WTC11 (cell line): ENCODE results near the gene AKAP7. TPM values are rescaled to one million over a fixed set of nuclear protein-coding genes. Genes with fewer than 3 reads are reported as not detected.
A peak's percentile ranks its signal among the peaks of the same experiment; 100 is the strongest.

Experiments used
- ATAC-seq: fragments of 200-7000 bp; cut with Tn5 transposase; 2 replicates; pipeline ENCODE4 v1.10.0; 2021; ENCODE audit warnings: mild to moderate bottlenecking, moderate library complexity
- CTCF ChIA-PET: fragments of 300-600 bp; sonication (Branson Sonifier 250); formaldehyde crosslinking; loops from one replicate; lab custom pipeline; 2021; ENCODE audit warnings: antibody characterized with exemption; lab: Charles Lee
- POLR2A ChIA-PET: fragments of 350-600 bp; sonication (Branson Sonifier 250); formaldehyde crosslinking; loops from one replicate; lab custom pipeline; 2021; ENCODE audit warnings: antibody characterized with exemption; lab: Charles Lee
- DNase-seq: peaks from one replicate; pipeline ENCODE4 v3.0.0; 2021; ENCODE audit warnings: low spot score
- H3K27ac Mint-ChIP-seq: 2 replicates; pipeline ENCODE4 v1.8.0; 2021; ENCODE audit warnings: mixed read lengths
- H3K27me3 Mint-ChIP-seq: 2 replicates; pipeline ENCODE4 v1.8.0; 2021; ENCODE audit warnings: low read depth, mild to moderate bottlenecking, moderate library complexity, mixed read lengths
- H3K36me3 Mint-ChIP-seq: 2 replicates; pipeline ENCODE4 v1.8.0; 2021; ENCODE audit warnings: mixed read lengths
- H3K4me1 Mint-ChIP-seq: 2 replicates; pipeline ENCODE4 v1.8.0; 2022; ENCODE audit warnings: mixed read lengths
- H3K4me3 Mint-ChIP-seq: 2 replicates; pipeline ENCODE4 v1.8.0; 2021; ENCODE audit warnings: mild to moderate bottlenecking, moderate library complexity, mixed read lengths
- H3K9me3 Mint-ChIP-seq: 2 replicates; pipeline ENCODE4 v1.8.0; 2021; ENCODE audit warnings: mixed read lengths
- ATF1 ChIP-seq: sonication (generic); formaldehyde crosslinking; IDR thresholded peaks from 2 replicates; pipeline ENCODE4 v1.8.1; 2023; ENCODE audit warnings: mild to moderate bottlenecking, moderate library complexity, missing genetic modification reagents
- ETV6 ChIP-seq: sonication (generic); formaldehyde crosslinking; IDR thresholded peaks from 2 replicates; pipeline ENCODE4 v1.8.1; 2022; ENCODE audit warnings: mild to moderate bottlenecking, missing genetic modification reagents
- FOXJ3 ChIP-seq: sonication (generic); formaldehyde crosslinking; IDR thresholded peaks from 2 replicates; pipeline ENCODE4 v1.9.0; 2021; ENCODE audit warnings: missing genetic modification reagents, mild to moderate bottlenecking, borderline replicate concordance
- FOXP1 ChIP-seq: sonication (generic); formaldehyde crosslinking; IDR thresholded peaks from 2 replicates; pipeline ENCODE4 v1.8.0; 2022; ENCODE audit warnings: missing genetic modification reagents, mild to moderate bottlenecking, moderate library complexity, borderline replicate concordance
- NR1H2 ChIP-seq: sonication (generic); formaldehyde crosslinking; IDR thresholded peaks from 2 replicates; pipeline ENCODE4 v1.9.0; 2021; ENCODE audit warnings: mild to moderate bottlenecking, moderate library complexity, missing genetic modification reagents
- PRRX2 ChIP-seq: fragments of 250-450 bp; sonication (Bioruptor Pico); IDR thresholded peaks from 2 replicates; pipeline ENCODE4 v1.8.0; 2021; ENCODE audit warnings: mild to moderate bottlenecking
- RELA ChIP-seq: sonication (generic); formaldehyde crosslinking; IDR thresholded peaks from 2 replicates; pipeline ENCODE4 v1.8.1; 2022; ENCODE audit warnings: missing genetic modification reagents, mild to moderate bottlenecking, borderline replicate concordance
- ZNF263 ChIP-seq: sonication (generic); formaldehyde crosslinking; IDR thresholded peaks from 2 replicates; pipeline ENCODE4 v1.8.1; 2022; ENCODE audit warnings: low read depth, mild to moderate bottlenecking, moderate library complexity, missing genetic modification reagents
- total RNA-seq: library from RNA; stranded (reverse); gene quantifications from 3 replicates; pipeline ENCODE4 v1.2.3, GENCODE V29; 2021
- TF ChIP-seq, protein P1 (sequence below): sonication (generic); formaldehyde crosslinking; IDR thresholded peaks from 2 replicates; pipeline ENCODE4 v1.8.1; 2023; ENCODE audit warnings: mild to moderate bottlenecking, missing genetic modification reagents
- TF ChIP-seq, protein P2 (sequence below): sonication (generic); formaldehyde crosslinking; IDR thresholded peaks from 2 replicates; pipeline ENCODE4 v1.8.0; 2023; ENCODE audit warnings: missing genetic modification reagents
- TF ChIP-seq, protein P3 (sequence below): sonication (generic); formaldehyde crosslinking; IDR thresholded peaks from 2 replicates; pipeline ENCODE4 v1.8.0; 2023; ENCODE audit warnings: missing genetic modification reagents, mild to moderate bottlenecking, borderline replicate concordance
- TF ChIP-seq, protein P4 (sequence below): sonication (generic); formaldehyde crosslinking; IDR thresholded peaks from 2 replicates; pipeline ENCODE4 v1.8.1; 2022; ENCODE audit warnings: low read depth, mild to moderate bottlenecking, moderate library complexity, missing genetic modification reagents, borderline replicate concordance
- TF ChIP-seq, protein P5 (sequence below): sonication (generic); formaldehyde crosslinking; IDR thresholded peaks from 2 replicates; pipeline ENCODE4 v1.8.1; 2023; ENCODE audit warnings: mild to moderate bottlenecking, missing genetic modification reagents, moderate library complexity

AKAP7 gene
- total RNA-seq, 1 experiment from 2014 or later: 10.9 TPM

DNA sequence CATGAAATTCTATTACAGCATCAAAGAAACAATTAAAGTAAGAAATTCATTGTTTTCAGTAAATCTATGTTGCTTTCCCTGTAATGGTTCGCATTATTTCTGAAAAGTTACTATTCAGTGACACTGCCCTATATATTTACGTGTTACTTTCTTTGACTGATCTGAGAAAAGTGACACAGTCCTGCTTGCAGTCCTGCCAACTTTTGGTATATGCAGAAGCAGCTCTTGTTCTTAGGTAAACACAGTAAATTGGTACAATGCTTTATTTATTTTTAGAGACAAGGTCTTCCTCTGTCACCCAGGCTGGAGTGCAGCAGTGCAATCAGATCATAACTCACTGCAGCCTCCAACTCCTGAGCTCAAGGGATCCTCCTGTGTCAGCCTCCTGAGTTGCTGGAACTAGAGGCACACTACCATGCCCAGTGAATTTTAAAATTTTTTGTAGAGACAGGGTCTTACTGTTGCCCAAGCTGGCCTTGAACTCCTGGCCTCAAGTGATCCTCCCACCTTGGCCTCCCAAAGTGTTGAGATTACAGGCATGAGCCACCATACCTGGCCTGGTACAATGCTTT lies 151.3 kb downstream of the AKAP7 start:
- ChIA-PET CTCF (no interaction called here), POLR2A (no interaction called here)
- Mint-ChIP-seq H3K9me3 (no peaks in the 10 kb centered on the region), H3K36me3 (no peaks in the 10 kb centered on the region; the same call in 1 of the 2 replicates), H3K27me3 (no peaks in the 10 kb centered on the region), H3K4me1 (peaks cover 55% of the 10 kb centered on the region), H3K4me3 (no peak overlapping the region), H3K27ac (no peak overlapping the region; the same call in 1 of the 2 replicates)
- DNase-seq (no peak), ATAC-seq (no peak)
- no peak for TF ChIP-seq ZNF263
- TF ChIP-seq, protein P1, sequence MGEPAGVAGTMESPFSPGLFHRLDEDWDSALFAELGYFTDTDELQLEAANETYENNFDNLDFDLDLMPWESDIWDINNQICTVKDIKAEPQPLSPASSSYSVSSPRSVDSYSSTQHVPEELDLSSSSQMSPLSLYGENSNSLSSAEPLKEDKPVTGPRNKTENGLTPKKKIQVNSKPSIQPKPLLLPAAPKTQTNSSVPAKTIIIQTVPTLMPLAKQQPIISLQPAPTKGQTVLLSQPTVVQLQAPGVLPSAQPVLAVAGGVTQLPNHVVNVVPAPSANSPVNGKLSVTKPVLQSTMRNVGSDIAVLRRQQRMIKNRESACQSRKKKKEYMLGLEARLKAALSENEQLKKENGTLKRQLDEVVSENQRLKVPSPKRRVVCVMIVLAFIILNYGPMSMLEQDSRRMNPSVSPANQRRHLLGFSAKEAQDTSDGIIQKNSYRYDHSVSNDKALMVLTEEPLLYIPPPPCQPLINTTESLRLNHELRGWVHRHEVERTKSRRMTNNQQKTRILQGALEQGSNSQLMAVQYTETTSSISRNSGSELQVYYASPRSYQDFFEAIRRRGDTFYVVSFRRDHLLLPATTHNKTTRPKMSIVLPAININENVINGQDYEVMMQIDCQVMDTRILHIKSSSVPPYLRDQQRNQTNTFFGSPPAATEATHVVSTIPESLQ (CRISPR knock-in tag): no peak
- no peak for TF ChIP-seq RELA (CRISPR knock-in tag)
- no peak for TF ChIP-seq PRRX2 (CRISPR knock-in tag)
- no peak for TF ChIP-seq ETV6 (CRISPR knock-in tag)

DNA sequence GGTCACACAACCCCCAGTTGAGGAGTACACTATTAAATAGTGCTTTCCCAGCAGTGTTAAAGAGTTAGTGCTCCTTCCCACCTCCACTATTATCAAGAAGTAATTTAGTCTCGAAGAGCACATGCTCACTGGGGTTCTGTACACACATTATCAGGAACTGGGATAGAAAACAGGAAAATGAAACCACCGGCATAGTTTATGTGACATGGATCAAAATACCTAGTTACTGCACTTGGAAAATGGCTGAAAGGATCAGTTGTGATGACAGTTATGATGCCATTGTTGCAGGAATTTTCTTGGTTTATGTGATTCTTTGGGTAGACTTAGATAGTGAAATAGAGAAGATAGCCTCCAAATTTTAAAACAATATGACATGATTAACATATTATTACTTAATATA lies 152.9 kb downstream of the AKAP7 start:
- ATAC-seq: no peak
- H3K9me3 Mint-ChIP-seq: no peaks in the 10 kb centered on the region
- H3K36me3 Mint-ChIP-seq: no peaks in the 10 kb centered on the region; the same call in 1 of the 2 replicates
- CTCF ChIA-PET: no interaction called here
- DNase-seq: no peak
- H3K4me1 Mint-ChIP-seq: peaks cover 56% of the 10 kb centered on the region
- POLR2A ChIA-PET: no interaction called here
- H3K4me3 Mint-ChIP-seq: no peak overlapping the region
- H3K27me3 Mint-ChIP-seq: no peaks in the 10 kb centered on the region
- TF ChIP-seq, protein P2, sequence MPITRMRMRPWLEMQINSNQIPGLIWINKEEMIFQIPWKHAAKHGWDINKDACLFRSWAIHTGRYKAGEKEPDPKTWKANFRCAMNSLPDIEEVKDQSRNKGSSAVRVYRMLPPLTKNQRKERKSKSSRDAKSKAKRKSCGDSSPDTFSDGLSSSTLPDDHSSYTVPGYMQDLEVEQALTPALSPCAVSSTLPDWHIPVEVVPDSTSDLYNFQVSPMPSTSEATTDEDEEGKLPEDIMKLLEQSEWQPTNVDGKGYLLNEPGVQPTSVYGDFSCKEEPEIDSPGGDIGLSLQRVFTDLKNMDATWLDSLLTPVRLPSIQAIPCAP (CRISPR knock-in tag): no peak
- no peak for TF ChIP-seq ATF1 (CRISPR knock-in tag)
- TF ChIP-seq FOXJ3 (CRISPR knock-in tag): no peak
- TF ChIP-seq, protein P3, sequence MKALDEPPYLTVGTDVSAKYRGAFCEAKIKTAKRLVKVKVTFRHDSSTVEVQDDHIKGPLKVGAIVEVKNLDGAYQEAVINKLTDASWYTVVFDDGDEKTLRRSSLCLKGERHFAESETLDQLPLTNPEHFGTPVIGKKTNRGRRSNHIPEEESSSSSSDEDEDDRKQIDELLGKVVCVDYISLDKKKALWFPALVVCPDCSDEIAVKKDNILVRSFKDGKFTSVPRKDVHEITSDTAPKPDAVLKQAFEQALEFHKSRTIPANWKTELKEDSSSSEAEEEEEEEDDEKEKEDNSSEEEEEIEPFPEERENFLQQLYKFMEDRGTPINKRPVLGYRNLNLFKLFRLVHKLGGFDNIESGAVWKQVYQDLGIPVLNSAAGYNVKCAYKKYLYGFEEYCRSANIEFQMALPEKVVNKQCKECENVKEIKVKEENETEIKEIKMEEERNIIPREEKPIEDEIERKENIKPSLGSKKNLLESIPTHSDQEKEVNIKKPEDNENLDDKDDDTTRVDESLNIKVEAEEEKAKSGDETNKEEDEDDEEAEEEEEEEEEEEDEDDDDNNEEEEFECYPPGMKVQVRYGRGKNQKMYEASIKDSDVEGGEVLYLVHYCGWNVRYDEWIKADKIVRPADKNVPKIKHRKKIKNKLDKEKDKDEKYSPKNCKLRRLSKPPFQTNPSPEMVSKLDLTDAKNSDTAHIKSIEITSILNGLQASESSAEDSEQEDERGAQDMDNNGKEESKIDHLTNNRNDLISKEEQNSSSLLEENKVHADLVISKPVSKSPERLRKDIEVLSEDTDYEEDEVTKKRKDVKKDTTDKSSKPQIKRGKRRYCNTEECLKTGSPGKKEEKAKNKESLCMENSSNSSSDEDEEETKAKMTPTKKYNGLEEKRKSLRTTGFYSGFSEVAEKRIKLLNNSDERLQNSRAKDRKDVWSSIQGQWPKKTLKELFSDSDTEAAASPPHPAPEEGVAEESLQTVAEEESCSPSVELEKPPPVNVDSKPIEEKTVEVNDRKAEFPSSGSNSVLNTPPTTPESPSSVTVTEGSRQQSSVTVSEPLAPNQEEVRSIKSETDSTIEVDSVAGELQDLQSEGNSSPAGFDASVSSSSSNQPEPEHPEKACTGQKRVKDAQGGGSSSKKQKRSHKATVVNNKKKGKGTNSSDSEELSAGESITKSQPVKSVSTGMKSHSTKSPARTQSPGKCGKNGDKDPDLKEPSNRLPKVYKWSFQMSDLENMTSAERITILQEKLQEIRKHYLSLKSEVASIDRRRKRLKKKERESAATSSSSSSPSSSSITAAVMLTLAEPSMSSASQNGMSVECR (CRISPR knock-in tag): no peak
- TF ChIP-seq NR1H2 (CRISPR knock-in tag): no peak
- H3K27ac Mint-ChIP-seq: no peak overlapping the region

DNA sequence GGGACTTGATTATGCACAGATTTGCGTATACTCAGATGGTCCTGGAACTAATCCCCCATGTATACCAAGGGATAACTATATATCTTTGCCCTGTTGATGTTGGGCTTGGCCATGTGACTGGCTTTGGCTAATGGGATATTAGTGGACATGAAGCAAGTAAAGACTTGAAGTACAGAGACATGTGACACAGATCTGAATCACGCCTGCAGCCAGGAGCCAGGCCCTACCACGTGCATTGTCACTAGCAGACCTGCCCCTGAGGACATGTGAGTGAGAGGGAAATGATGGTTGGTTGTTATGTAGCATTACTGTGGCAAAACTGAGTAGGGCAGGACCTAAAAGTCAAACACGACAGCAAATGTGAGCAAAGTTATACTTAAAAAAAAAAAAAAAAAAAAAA lies 155.7 kb downstream of the AKAP7 start:
- peaks cover 62% of the 10 kb centered on the region for H3K4me1 Mint-ChIP-seq
- TF ChIP-seq, protein P4, sequence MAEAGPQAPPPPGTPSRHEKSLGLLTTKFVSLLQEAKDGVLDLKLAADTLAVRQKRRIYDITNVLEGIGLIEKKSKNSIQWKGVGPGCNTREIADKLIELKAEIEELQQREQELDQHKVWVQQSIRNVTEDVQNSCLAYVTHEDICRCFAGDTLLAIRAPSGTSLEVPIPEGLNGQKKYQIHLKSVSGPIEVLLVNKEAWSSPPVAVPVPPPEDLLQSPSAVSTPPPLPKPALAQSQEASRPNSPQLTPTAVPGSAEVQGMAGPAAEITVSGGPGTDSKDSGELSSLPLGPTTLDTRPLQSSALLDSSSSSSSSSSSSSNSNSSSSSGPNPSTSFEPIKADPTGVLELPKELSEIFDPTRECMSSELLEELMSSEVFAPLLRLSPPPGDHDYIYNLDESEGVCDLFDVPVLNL (CRISPR knock-in tag): no peak
- no peak for TF ChIP-seq FOXP1 (CRISPR knock-in tag)
- TF ChIP-seq, protein P5, sequence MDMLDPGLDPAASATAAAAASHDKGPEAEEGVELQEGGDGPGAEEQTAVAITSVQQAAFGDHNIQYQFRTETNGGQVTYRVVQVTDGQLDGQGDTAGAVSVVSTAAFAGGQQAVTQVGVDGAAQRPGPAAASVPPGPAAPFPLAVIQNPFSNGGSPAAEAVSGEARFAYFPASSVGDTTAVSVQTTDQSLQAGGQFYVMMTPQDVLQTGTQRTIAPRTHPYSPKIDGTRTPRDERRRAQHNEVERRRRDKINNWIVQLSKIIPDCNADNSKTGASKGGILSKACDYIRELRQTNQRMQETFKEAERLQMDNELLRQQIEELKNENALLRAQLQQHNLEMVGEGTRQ (CRISPR knock-in tag): 0 out of 2 replicates have a peak, but pooled peaks have one; percentile 21
- ATAC-seq (no peak), DNase-seq (no peak)
- H3K36me3 Mint-ChIP-seq: peaks cover 7% of the 10 kb centered on the region
- ChIA-PET POLR2A (interaction anchor here (0.6 kb wide), 1 partner anchor 612 kb away, joined by 3 read pairs; no protein-coding TSS in a partner anchor), CTCF (no interaction called here)
- H3K9me3 Mint-ChIP-seq: peaks cover 4% of the 10 kb centered on the region; the same call in 1 of the 2 replicates
- no peak overlapping the region for H3K27ac Mint-ChIP-seq
- no peaks in the 10 kb centered on the region for H3K27me3 Mint-ChIP-seq
- no peak overlapping the region for H3K4me3 Mint-ChIP-seq
